HepG2 (cell line): ENCODE data around the gene GTF2F2. TPM values are rescaled to one million over a fixed set of nuclear protein-coding genes. Genes with fewer than 3 reads are reported as not detected.

Source experiments
- ATAC-seq: fragments of 200-7000 bp; cut with Tn5 transposase; 3 replicates; pipeline ENCODE4 v1.9.1; 2020; ENCODE audit warnings: mild to moderate bottlenecking, moderate library complexity
- BruUV-seq: library from RNA; stranded (reverse); fragments of 400-500 nt; replicated peaks from 2 replicates; lab custom pipeline; 2021; lab: Mats Ljungman, UMichigan
- CTCF ChIA-PET: fragments of 300-600 bp; formaldehyde crosslinking; extraction: SDS; loops from one replicate; lab custom pipeline; 2021; ENCODE audit warnings: low total read pairs, inconsistent platforms, low intra/inter-chr PET ratio; lab: Yijun Ruan, JAX
- POLR2A ChIA-PET: fragments of 350-600 bp; sonication (Branson Sonifier 250); formaldehyde crosslinking; loops from one replicate; lab custom pipeline; 2020; ENCODE audit warnings: antibody characterized with exemption, inconsistent platforms; lab: Yijun Ruan, JAX
- DNase-seq: peaks from one replicate; pipeline ENCODE4 v3.0.0-alpha.2; 2015; ENCODE audit warnings: low spot score
- FAIRE-seq: peaks from 3 replicates; lab custom pipeline; 2011; peaks lifted over from hg19 to GRCh38; lab: Jason Lieb, UNC
- H2AFZ ChIP-seq: one replicate; pipeline ENCODE4 v1.6.1; 2011; ENCODE audit warnings: low read length, inconsistent platforms
- H3K27ac ChIP-seq: fragments of 300-600 bp; 3 replicates; pipeline ENCODE4 v1.8.0; 2011; ENCODE audit warnings: mixed run types, mild to moderate bottlenecking, mixed read lengths, low read length, inconsistent platforms; ENCODE audit not compliant: insufficient read depth; ENCODE audit errors: extremely low read length
- H3K27me3 ChIP-seq, 2 experiments: fragments of 200-600 bp in 1 of 2; 2 replicates in 1 of 2; 3 replicates in 1 of 2; pipeline versions ENCODE4 v1.6.0 to v1.8.0; 2011; ENCODE audit warnings: low read length in 2 of 2, mild to moderate bottlenecking in 2 of 2, moderate library complexity in 2 of 2, inconsistent platforms in 1 of 2; ENCODE audit not compliant: insufficient read depth in 2 of 2, control insufficient read depth in 1 of 2
- H3K36me3 ChIP-seq, 2 experiments: fragments of 200-600 bp in 1 of 2; replicated peaks in 1 of 2; 2 replicates in 1 of 2; 3 replicates in 1 of 2; pipeline versions ENCODE4 v1.5.1 to v1.8.0; 2011; ENCODE audit warnings: low read length in 2 of 2, inconsistent platforms in 1 of 2; ENCODE audit not compliant: insufficient read depth in 2 of 2, control insufficient read depth in 1 of 2
- H3K4me1 ChIP-seq: 2 replicates; pipeline ENCODE4 v1.5.1; 2012; ENCODE audit warnings: low read length, inconsistent platforms; ENCODE audit not compliant: insufficient read depth
- H3K4me2 ChIP-seq: 2 replicates; pipeline ENCODE4 v1.6.0; 2011; ENCODE audit warnings: low read depth, low read length, inconsistent platforms
- H3K4me3 ChIP-seq, 3 experiments: fragments of 200-600 bp in 1 of 3; sonication (generic), shearing (Covaris generic) in 1 of 3; replicated peaks in 1 of 3; 2 replicates each; pipeline ENCODE4 v1.5.1; 2011 to 2016; ENCODE audit warnings: low read length in 3 of 3, inconsistent platforms in 2 of 3, low read depth in 2 of 3, mild to moderate bottlenecking in 2 of 3, control low read depth in 1 of 3, mixed read lengths in 1 of 3; ENCODE audit not compliant: insufficient read depth in 1 of 3
- H3K79me2 ChIP-seq: one replicate; pipeline ENCODE4 v1.6.1; 2011; ENCODE audit warnings: low read length, inconsistent platforms; ENCODE audit not compliant: insufficient read depth
- H3K9ac ChIP-seq: 2 replicates; pipeline ENCODE4 v1.6.0; 2011; ENCODE audit warnings: mild to moderate bottlenecking, low read depth, low read length, inconsistent platforms; ENCODE audit not compliant: insufficient read depth
- H3K9me3 ChIP-seq: 2 replicates; pipeline ENCODE4 v1.5.1; 2012; ENCODE audit warnings: mild to moderate bottlenecking, low read length
- H4K20me1 ChIP-seq: 2 replicates; pipeline ENCODE4 v1.6.0; 2011; ENCODE audit warnings: inconsistent platforms, mild to moderate bottlenecking, low read length, moderate library complexity; ENCODE audit not compliant: insufficient read depth
- PITX1 ChIP-seq: sonication (generic); formaldehyde crosslinking; IDR thresholded peaks from 2 replicates; pipeline ENCODE4 v1.5.1; 2020; ENCODE audit warnings: mild to moderate bottlenecking, missing genetic modification reagents
- POLR2G ChIP-seq: fragments of 200-400 bp; formaldehyde crosslinking; IDR thresholded peaks from 2 replicates; pipeline ENCODE4 v1.6.1; 2018; ENCODE audit warnings: mild to moderate bottlenecking, low read depth, low read length, moderate library complexity
- RFXAP ChIP-seq: sonication (generic); formaldehyde crosslinking; IDR thresholded peaks from 2 replicates; pipeline ENCODE4 v1.4.0; 2020; ENCODE audit warnings: missing genetic modification reagents, borderline replicate concordance
- SNAPC4 ChIP-seq: sonication (generic); formaldehyde crosslinking; IDR thresholded peaks from 2 replicates; pipeline ENCODE4 v1.4.0; 2020; ENCODE audit warnings: mild to moderate bottlenecking, missing genetic modification reagents
- ZNF296 ChIP-seq: sonication (generic); formaldehyde crosslinking; conservative IDR thresholded peaks from 2 replicates; pipeline ENCODE4 v1.5.0; 2020; ENCODE audit warnings: mild to moderate bottlenecking, missing genetic modification reagents
- ZNF550 ChIP-seq: sonication (generic); formaldehyde crosslinking; IDR thresholded peaks from 2 replicates; pipeline ENCODE4 v1.4.0; 2020; ENCODE audit warnings: mild to moderate bottlenecking, missing genetic modification reagents, borderline replicate concordance
- ZNF605 ChIP-seq: sonication (generic); formaldehyde crosslinking; IDR thresholded peaks from 2 replicates; pipeline ENCODE4 v1.8.0; 2022; ENCODE audit warnings: mild to moderate bottlenecking, missing genetic modification reagents
- ZNF788 ChIP-seq: sonication (generic); formaldehyde crosslinking; IDR thresholded peaks from 2 replicates; pipeline ENCODE4 v1.5.0; 2020; ENCODE audit warnings: mild to moderate bottlenecking, missing genetic modification reagents, borderline replicate concordance
- WGBS: methylation state at CpG from one replicate; pipeline ENCODE4 v1.1.6; 2017; ENCODE audit warnings: low lambda C conversion rate; 5-methylcytosine and 5-hydroxymethylcytosine counted together
- in situ Hi-C: cut with HindIII; loops from 2 replicates; pipeline ENCODE4 v1.10.0; 2017; ENCODE audit warnings: low pct_unique_long_range_greater_than_20kb; ENCODE audit not compliant: extremely low pct_ligation_motif_present
- intact Hi-C: fragments of 100-400 bp; cut with micrococcal nuclease; formaldehyde crosslinking; loops from one replicate; pipeline ENCODE4 v1.10.0; 2022; ENCODE audit not compliant: unreplicated experiment
- polyA plus RNA-seq, 8 experiments: library from polyadenylated mRNA; depleted of rRNA in 3 of 8; stranded (reverse) in 7 of 8; unstranded in 1 of 8; fragments of >200 nt; fragmentation: Illumina TruSeq in 4 of 8; extraction: Trizol in 4 of 8; gene quantifications; 2 replicates each; pipeline versions ENCODE4 v1.2.1 to v1.2.3, GENCODE V29; 2011 to 2016; ENCODE audit warnings: low read depth in 4 of 8, missing spikeins in 1 of 8, mixed read lengths in 1 of 8; ENCODE audit not compliant: insufficient read depth in 1 of 8
- total RNA-seq, 5 experiments: library from RNA; depleted of rRNA; stranded (reverse); fragments of >200 nt; fragmentation: Illumina TruSeq; extraction: Trizol; gene quantifications; 2 replicates each; pipeline ENCODE4 v1.2.3, GENCODE V29; 2016; ENCODE audit warnings: low read depth in 1 of 5
- TF ChIP-seq, protein P1 (sequence below): sonication (generic); formaldehyde crosslinking; IDR thresholded peaks from 2 replicates; pipeline ENCODE4 v1.5.0; 2020; ENCODE audit warnings: mild to moderate bottlenecking, missing genetic modification reagents, borderline replicate concordance

The GTF2F2 gene
- total and polyA plus RNA-seq, 2 of the 13 experiments (the other 11 are each of a cell fraction or from before 2014, with no cell fraction given), result 10.6 to 32.8 TPM

DNA sequence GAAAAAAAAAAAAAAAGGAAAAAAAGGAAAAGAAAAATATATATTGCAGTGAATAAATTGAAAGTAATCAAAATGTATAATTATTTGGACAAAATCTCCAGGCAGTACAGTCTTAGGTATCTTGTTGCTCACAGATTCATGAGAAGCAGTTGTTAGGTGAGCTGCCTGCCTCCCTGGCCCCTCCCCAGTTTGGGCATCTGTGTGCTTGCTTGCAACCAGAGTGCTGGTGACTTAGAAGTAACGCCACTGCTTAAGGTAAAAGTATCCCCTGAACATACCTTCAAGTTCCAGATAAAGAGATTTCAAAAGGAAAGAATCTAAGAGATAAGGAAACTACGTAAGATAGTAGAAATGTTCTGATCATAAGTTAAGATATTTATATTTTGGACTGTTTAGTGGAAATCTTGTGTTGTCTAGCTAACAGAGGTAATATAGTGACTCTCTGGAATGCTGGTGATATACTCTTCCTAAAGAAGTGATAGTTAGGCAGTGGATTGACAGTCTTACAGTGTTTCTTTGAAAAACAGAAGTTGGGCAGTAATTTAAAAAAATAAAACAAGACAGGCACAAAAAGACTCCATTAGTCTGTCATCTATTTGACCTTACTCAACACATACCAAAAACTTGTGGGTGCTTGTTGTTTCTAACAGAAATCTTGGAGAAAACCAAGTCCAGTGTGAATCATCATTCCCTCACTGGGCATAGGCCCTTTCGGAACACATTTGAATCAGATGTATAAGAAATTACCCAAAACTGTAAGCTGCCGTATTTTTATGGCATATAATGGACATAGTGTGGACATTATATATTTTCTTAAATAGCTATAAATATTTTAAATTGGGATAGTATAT lies 118.9 kb downstream of the GTF2F2 start:
- no peaks in the 10 kb centered on the region for H4K20me1 ChIP-seq
- intact Hi-C loops, result no loop called here
- ChIA-PET POLR2A (no interaction called here), CTCF (no interaction called here)
- peaks cover 7% of the 10 kb centered on the region; the same call in 1 of the 2 replicates for H3K4me1 ChIP-seq
- no peak overlapping the region for H3K27ac ChIP-seq
- no peak overlapping the region for H3K4me3 ChIP-seq
- H3K36me3 ChIP-seq, result no peaks in the 10 kb centered on the region; a peak in 1 of 5 replicates
- BruUV-seq, result no TSS peak
- no peak overlapping the region for H3K4me2 ChIP-seq
- in situ Hi-C loops, result no loop called here
- H3K9me3 ChIP-seq, result no peaks in the 10 kb centered on the region
- H3K79me2 ChIP-seq, result no peaks in the 10 kb centered on the region
- H2AFZ ChIP-seq, result no peak overlapping the region
- WGBS, result 97% methylated on average over 4 of the region's 4 CpGs
- no peak overlapping the region for H3K9ac ChIP-seq
- ATAC-seq (no peak), FAIRE-seq (no peak), DNase-seq (no peak)
- no peaks in the 10 kb centered on the region for H3K27me3 ChIP-seq
- TF ChIP-seq SNAPC4 (CRISPR knock-in tag) (no peak), ZNF296 (CRISPR knock-in tag) (no peak), ZNF788 (CRISPR knock-in tag) (no peak), ZNF550 (CRISPR knock-in tag) (no peak), ZNF605 (CRISPR knock-in tag) (no peak), POLR2G (no peak), PITX1 (no peak), RFXAP (CRISPR knock-in tag) (no peak)
- TF ChIP-seq, protein P1, sequence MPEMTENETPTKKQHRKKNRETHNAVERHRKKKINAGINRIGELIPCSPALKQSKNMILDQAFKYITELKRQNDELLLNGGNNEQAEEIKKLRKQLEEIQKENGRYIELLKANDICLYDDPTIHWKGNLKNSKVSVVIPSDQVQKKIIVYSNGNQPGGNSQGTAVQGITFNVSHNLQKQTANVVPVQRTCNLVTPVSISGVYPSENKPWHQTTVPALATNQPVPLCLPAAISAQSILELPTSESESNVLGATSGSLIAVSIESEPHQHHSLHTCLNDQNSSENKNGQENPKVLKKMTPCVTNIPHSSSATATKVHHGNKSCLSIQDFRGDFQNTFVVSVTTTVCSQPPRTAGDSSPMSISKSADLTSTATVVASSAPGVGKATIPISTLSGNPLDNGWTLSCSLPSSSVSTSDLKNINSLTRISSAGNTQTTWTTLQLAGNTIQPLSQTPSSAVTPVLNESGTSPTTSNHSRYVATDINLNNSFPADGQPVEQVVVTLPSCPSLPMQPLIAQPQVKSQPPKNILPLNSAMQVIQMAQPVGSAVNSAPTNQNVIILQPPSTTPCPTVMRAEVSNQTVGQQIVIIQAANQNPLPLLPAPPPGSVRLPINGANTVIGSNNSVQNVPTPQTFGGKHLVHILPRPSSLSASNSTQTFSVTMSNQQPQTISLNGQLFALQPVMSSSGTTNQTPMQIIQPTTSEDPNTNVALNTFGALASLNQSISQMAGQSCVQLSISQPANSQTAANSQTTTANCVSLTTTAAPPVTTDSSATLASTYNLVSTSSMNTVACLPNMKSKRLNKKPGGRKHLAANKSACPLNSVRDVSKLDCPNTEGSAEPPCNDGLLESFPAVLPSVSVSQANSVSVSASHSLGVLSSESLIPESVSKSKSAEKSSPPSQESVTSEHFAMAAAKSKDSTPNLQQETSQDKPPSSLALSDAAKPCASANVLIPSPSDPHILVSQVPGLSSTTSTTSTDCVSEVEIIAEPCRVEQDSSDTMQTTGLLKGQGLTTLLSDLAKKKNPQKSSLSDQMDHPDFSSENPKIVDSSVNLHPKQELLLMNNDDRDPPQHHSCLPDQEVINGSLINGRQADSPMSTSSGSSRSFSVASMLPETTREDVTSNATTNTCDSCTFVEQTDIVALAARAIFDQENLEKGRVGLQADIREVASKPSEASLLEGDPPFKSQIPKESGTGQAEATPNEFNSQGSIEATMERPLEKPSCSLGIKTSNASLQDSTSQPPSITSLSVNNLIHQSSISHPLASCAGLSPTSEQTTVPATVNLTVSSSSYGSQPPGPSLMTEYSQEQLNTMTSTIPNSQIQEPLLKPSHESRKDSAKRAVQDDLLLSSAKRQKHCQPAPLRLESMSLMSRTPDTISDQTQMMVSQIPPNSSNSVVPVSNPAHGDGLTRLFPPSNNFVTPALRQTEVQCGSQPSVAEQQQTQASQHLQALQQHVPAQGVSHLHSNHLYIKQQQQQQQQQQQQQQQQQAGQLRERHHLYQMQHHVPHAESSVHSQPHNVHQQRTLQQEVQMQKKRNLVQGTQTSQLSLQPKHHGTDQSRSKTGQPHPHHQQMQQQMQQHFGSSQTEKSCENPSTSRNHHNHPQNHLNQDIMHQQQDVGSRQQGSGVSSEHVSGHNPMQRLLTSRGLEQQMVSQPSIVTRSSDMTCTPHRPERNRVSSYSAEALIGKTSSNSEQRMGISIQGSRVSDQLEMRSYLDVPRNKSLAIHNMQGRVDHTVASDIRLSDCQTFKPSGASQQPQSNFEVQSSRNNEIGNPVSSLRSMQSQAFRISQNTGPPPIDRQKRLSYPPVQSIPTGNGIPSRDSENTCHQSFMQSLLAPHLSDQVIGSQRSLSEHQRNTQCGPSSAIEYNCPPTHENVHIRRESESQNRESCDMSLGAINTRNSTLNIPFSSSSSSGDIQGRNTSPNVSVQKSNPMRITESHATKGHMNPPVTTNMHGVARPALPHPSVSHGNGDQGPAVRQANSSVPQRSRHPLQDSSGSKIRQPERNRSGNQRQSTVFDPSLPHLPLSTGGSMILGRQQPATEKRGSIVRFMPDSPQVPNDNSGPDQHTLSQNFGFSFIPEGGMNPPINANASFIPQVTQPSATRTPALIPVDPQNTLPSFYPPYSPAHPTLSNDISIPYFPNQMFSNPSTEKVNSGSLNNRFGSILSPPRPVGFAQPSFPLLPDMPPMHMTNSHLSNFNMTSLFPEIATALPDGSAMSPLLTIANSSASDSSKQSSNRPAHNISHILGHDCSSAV (CRISPR knock-in tag), result no peak
